HEK293T (cell line): Measurements from ENCODE around the gene MYO16.

Experiments used
- CTCF ChIA-PET: fragments of 350-600 bp; formaldehyde crosslinking; extraction: SDS; loops from one replicate; lab custom pipeline; 2021; ENCODE audit warnings: antibody characterized with exemption, inconsistent platforms; lab: Yijun Ruan, JAX
- POLR2A ChIA-PET: fragments of 350-600 bp; formaldehyde crosslinking; extraction: SDS; loops from one replicate; lab custom pipeline; 2020; ENCODE audit warnings: antibody characterized with exemption, inconsistent platforms; lab: Yijun Ruan, JAX
- DNase-seq: peaks from one replicate; pipeline ENCODE4 v3.0.0; 2012; ENCODE audit warnings: mixed read lengths; ENCODE audit errors: extremely low spot score
- ARNT ChIP-seq: fragments of 450-650 bp; IDR thresholded peaks from 2 replicates; pipeline ENCODE4 v1.6.1; 2017; ENCODE audit warnings: mild to moderate bottlenecking
- BHLHE40 ChIP-seq: fragments of 450-650 bp; IDR thresholded peaks from 2 replicates; pipeline ENCODE4 v1.6.1; 2016; ENCODE audit warnings: mild to moderate bottlenecking, moderate library complexity, borderline replicate concordance
- CTBP1 ChIP-seq: fragments of 450-650 bp; IDR thresholded peaks from 2 replicates; pipeline ENCODE4 v1.6.1; 2016; ENCODE audit warnings: borderline replicate concordance
- ELF4 ChIP-seq: fragments of 450-650 bp; IDR thresholded peaks from 2 replicates; pipeline ENCODE4 v1.6.1; 2017; ENCODE audit warnings: antibody characterized with exemption
- FOXA1 ChIP-seq: fragments of 450-650 bp; IDR thresholded peaks from 2 replicates; pipeline ENCODE4 v1.6.1; 2016; ENCODE audit warnings: mild to moderate bottlenecking
- FOXK2 ChIP-seq: fragments of 450-650 bp; IDR thresholded peaks from 2 replicates; pipeline ENCODE4 v1.6.1; 2016; ENCODE audit warnings: mild to moderate bottlenecking
- FOXM1 ChIP-seq: fragments of 450-650 bp; IDR thresholded peaks from 2 replicates; pipeline ENCODE4 v1.6.1; 2017; ENCODE audit warnings: mild to moderate bottlenecking, borderline replicate concordance
- HDGF ChIP-seq: fragments of 450-650 bp; IDR thresholded peaks from 2 replicates; pipeline ENCODE4 v1.6.1; 2017; ENCODE audit warnings: antibody characterized with exemption, borderline replicate concordance
- L3MBTL2 ChIP-seq: fragments of 450-650 bp; conservative IDR thresholded peaks from 2 replicates; pipeline ENCODE4 v1.6.1; 2016; ENCODE audit warnings: mild to moderate bottlenecking
- LEF1 ChIP-seq: fragments of 450-650 bp; IDR thresholded peaks from 2 replicates; pipeline ENCODE4 v1.6.1; 2017; ENCODE audit warnings: mild to moderate bottlenecking, borderline replicate concordance
- NFRKB ChIP-seq: fragments of 450-650 bp; IDR thresholded peaks from 2 replicates; pipeline ENCODE4 v1.6.1; 2016; ENCODE audit warnings: mild to moderate bottlenecking, moderate library complexity
- PKNOX1 ChIP-seq: fragments of 450-650 bp; IDR thresholded peaks from 2 replicates; pipeline ENCODE4 v1.6.1; 2016
- SP1 ChIP-seq: fragments of 450-650 bp; IDR thresholded peaks from 2 replicates; pipeline ENCODE4 v1.6.1; 2017
- SUZ12 ChIP-seq: fragments of 450-650 bp; IDR thresholded peaks from 2 replicates; pipeline ENCODE4 v1.6.1; 2016; ENCODE audit warnings: mild to moderate bottlenecking
- TARDBP ChIP-seq: fragments of 450-650 bp; IDR thresholded peaks from 2 replicates; pipeline ENCODE4 v1.6.1; 2016
- ZNF384 ChIP-seq: fragments of 450-650 bp; IDR thresholded peaks from 2 replicates; pipeline ENCODE4 v1.6.1; 2016

The MYO16 gene

GRCh38 chr13:108924134-108924533, 294.7 kb downstream of the MYO16 start:
- no peak for DNase-seq
- ChIA-PET CTCF (no interaction called here), POLR2A (no interaction called here)

GRCh38 chr13:108924541-108924940, 295.1 kb downstream of the MYO16 start:
- CTCF ChIA-PET: no interaction called here
- POLR2A ChIA-PET: no interaction called here

More at GRCh38 chr13:108924134-108924533, 294.7 kb downstream of the MYO16 start:
- TF ChIP-seq NFRKB (no peak), LEF1 (no peak), SUZ12 (no peak), TARDBP (no peak), FOXK2 (no peak), ELF4 (no peak), HDGF (no peak), L3MBTL2 (no peak), ZNF384 (no peak), FOXA1 (no peak), PKNOX1 (no peak), BHLHE40 (no peak), ARNT (no peak), SP1 (no peak), FOXM1 (no peak)

GRCh38 chr13:108925070-108925469, 295.7 kb downstream of the MYO16 start:
- ChIA-PET CTCF (no interaction called here), POLR2A (no interaction called here)
- TF ChIP-seq ELF4 (no peak), L3MBTL2 (no peak), FOXA1 (no peak), SP1 (no peak), HDGF (no peak), PKNOX1 (no peak), NFRKB (no peak), LEF1 (no peak), FOXM1 (no peak), SUZ12 (no peak), ARNT (no peak), FOXK2 (no peak), CTBP1 (no peak), TARDBP (no peak)
- no peak for DNase-seq

More at GRCh38 chr13:108924541-108924940, 295.1 kb downstream of the MYO16 start:
- TF ChIP-seq TARDBP (no peak), FOXA1 (no peak), PKNOX1 (no peak), ZNF384 (no peak), LEF1 (no peak), L3MBTL2 (no peak), NFRKB (no peak), ELF4 (no peak), ARNT (no peak), SP1 (no peak), CTBP1 (no peak), HDGF (no peak), FOXK2 (no peak)
- no peak for DNase-seq

GRCh38 chr13:108926862-108927261, 297.5 kb downstream of the MYO16 start:
- ChIA-PET POLR2A (no interaction called here), CTCF (no interaction called here)
- TF ChIP-seq FOXK2: no peak
- no peak for TF ChIP-seq CTBP1
- TF ChIP-seq BHLHE40: no peak
- no peak for TF ChIP-seq PKNOX1
- TF ChIP-seq ELF4: no peak
- TF ChIP-seq NFRKB: no peak
- no peak for TF ChIP-seq ZNF384

GRCh38 chr13:108927615-108928014, 298.2 kb downstream of the MYO16 start:
- no peak for TF ChIP-seq PKNOX1
- TF ChIP-seq SP1: no peak
- TF ChIP-seq SUZ12: no peak
- TF ChIP-seq HDGF: no peak
- no peak for TF ChIP-seq TARDBP
- no peak for DNase-seq
- POLR2A ChIA-PET: no interaction called here
- CTCF ChIA-PET: no interaction called here

More at GRCh38 chr13:108926862-108927261, 297.5 kb downstream of the MYO16 start:
- no peak for DNase-seq
